CD4-positive, alpha-beta T cell treated with Interleukin-4 for 4 hours (primary cell): ENCODE results near the gene PTPN11.
"Not testable (repeated sequence)": the region's sequence is repeated elsewhere in the genome, so short reads cannot be mapped to it uniquely, and the experiment has no call there.

ENCODE experiments used
- DNase-seq: peaks from one replicate; pipeline ENCODE4 v3.0.0-alpha.2; 2020

PTPN11 gene

DNA sequence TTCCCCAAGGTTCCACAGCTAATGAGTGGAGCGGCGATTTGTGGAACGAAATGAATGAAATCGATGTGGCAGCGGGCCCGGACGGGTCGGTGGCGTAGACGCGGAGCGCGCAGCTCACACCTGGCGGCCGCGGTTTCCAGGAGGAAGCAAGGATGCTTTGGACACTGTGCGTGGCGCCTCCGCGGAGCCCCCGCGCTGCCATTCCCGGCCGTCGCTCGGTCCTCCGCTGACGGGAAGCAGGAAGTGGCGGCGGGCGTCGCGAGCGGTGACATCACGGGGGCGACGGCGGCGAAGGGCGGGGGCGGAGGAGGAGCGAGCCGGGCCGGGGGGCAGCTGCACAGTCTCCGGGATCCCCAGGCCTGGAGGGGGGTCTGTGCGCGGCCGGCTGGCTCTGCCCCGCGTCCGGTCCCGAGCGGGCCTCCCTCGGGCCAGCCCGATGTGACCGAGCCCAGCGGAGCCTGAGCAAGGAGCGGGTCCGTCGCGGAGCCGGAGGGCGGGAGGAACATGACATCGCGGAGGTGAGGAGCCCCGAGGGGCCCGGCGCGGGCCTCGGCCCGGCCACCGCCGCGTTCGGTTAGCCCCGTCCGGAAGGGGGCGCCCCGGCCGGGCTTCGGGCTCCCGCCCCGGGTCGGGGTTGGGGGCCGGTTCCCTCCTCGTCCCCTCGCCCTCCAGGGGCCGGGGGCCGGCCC is at the start of gene PTPN11:
TSS of gene PTPN11 (plus strand) at position 340 of the 689 bp plus-strand sequence. CDS start at position 505, 165 bp downstream.
- DNase-seq: peak; percentile 78

DNA sequence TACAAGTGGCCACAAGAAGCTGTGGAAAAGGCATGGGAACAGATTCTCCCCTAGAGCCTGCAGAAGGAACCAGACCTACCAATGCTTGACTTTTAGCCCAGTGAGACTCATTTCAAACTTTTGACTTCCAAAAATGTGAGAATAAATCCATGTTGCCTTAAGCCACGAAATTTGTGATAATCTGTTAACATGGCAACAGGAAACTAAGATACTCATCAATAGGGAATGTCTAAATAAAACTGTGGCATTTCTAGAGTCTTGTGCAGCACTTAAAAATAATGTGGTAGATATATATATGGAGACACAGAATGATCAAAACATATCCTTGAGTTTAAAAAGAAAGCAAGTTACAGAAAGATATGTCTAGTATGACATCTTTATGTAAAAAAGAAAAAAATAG is 48.5 kb upstream of the PTPN11 start:
- DNase-seq: no peak

DNA sequence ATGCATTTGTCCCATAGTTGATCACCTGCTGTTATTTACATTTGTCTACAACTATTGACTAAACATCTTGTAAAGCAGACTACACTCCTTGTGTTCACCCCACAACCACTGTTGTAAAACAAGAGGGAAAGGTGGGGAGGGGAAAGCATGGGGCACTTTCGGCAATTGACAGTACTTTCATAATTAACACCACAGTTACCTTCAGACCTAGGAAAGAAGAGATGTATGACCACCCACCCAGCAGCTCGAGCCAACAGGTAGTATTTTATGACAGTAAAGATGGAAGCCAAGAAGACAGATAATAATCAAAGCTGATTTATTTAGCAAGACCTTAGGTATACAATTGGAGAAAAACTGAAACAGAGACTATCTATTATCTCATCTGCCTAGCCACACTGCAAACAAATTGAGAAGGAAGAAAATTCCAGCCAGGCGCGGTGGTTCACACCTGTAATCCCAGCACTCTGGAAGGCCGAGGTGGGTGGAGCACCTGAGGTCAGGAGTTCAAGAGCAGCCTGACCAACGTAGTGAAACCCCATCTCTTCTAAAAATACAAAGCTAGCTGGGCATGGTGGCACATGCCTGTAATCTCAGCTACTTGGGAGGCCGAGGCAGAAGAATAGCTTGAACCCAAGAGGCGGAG is 47.8 kb upstream of the PTPN11 start:
- no peak for DNase-seq

DNA sequence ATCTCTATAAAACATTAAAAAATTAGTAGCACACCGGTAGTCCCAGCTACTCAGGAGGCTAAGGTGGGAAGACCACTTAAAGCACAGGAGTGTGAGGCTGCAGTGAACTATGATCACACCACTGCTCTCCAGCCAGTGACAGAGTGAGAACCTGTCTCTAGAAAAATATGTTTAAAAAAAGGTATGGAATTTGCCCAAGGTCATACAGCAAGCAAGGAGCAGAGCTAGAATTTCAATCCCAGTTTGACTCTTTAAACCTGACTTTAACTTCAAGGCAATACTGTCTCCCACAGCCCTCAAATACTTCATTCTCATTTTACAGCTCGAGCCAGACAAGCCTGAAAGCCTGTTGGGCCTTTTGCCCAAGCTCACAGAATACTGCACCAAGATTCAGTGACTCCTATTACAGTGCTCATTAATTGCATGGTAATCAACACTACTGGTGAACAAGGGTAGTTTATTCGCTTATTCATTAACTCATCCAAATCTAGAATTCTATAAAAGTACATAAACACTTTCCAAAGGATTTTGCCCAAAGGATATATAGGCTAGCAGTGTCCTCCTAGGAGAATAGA is 44.5 kb upstream of the PTPN11 start:
- no peak for DNase-seq

- DNase-seq: no peak
Observed at GRCh38 chr12:112375105-112375504, 43.6 kb upstream of the PTPN11 start.

GRCh38 chr12:112380663-112381405 is 37.9 kb upstream of the PTPN11 start:
- no peak for DNase-seq

DNA sequence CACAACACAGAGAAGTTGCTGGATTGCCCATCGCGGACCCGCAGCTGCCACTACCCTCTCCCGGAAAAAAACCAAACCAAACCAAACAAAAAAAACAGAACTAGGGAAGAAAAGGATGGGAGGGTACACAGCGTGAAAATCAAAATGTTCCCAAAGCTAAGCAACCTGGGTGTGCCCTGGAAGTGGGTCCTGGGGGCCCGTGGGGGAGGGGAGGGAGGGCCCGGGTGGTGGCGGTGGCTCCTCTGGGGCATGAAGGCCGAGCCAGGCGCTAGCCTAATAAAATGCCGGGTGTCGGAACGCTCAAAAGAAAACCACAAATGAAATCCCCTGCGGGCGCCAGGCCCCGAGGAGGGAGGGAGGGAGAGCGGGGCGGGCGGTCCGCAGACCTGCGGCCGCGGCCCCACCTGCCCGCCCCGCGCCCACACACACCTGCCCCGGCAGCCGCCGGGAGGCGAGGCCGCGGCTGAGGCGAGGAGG is 37.3 kb upstream of the PTPN11 start:
- peak; percentile 29 for DNase-seq

DNA sequence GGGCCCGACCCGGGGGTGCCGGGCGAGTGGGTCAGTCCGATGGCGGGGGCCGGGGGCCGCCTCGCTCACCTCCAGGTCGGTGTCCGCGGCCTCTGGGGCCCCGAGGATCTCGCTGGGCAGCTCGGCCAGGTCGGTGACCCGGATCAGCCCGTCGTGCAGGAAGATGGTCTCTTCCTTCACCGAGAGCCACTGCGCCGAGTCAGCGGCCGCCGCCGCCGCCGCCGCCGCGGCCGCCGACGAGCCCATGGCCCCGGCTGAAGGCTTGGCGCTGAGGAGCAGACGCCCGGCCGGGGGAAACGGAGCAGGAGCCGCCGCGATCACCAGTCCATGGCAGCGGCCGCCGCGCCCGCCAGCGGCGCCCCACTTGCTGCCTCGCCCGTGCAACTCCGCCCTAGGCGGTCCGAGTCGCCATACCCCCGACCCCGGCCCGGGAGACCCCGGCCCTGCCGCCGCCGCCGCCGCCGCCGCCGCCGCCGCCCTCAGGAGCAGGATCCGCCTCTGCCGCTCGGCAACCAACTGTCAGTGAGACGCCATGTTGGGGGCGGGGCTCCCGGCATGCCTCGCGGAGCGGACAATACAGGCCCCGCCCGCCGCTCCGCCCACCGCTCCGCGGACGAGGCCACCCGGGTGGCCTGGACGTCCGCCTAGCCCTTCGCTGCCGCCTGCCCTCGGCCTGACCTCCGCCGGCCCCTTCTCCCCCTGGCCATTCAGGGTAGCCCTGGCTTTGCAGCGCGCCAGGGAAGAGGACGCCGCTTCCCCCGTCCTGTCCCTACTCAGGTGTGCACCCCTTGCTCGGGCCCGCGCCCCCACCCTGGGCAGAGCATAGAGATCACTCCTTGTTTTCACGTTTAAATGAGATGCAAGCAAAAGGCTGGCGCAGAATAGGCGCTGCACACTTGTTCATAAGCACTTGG is 36.6 kb upstream of the PTPN11 start, which contains the start of gene HECTD4:
TSS of gene HECTD4 (minus strand) at position 549 of the 914 bp plus-strand sequence. CDS start at position 246, 303 bp downstream.
- DNase-seq: peak; percentile 84

GRCh38 chr12:112382866-112383265 is 35.9 kb upstream of the PTPN11 start:
- no peak for DNase-seq

DNA sequence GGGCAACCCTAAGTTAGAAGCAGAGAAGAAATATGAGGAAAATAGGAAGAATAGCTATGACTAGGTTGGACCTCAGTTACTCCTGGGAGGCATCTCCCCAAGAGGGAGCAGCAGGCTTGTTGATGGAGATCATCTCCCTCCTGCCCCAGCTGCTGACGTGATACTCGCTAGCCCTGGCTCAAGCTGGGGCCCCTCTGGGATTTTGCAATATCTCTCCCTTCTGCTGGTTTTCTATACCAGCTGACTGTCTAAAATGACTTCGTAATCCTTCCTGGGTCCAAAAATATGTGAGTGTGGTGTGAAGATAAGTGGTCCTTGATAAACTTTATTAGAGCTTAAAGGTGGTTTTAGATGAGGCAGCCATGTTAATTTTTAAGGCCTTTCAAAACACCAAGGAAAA is 32.0 kb upstream of the PTPN11 start:
- no peak for DNase-seq

DNA sequence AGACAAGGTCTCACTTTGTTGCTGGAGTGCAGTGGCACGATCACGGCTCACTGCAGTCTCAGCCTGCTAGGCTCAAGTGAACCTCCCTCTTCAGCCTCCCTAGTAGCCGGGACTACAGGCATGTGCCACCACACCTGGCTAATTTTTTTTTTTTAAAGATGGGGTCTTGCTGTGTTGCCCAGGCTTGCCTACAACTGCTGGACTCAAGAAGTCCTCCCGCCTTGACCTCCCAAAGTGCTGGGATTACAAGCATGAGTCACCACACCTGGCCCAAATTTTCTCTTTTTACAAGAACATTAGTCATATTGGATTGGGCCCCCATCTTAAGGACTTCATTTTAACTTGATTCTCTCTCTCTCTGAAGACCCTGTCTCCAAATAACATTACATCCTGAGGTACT is 29.5 kb upstream of the PTPN11 start:
- no peak for DNase-seq

GRCh38 chr12:112389922-112390654 is 28.7 kb upstream of the PTPN11 start:
- not testable (repeated sequence) for DNase-seq

- DNase-seq: no peak
Observed at GRCh38 chr12:112393328-112393727, 25.4 kb upstream of the PTPN11 start.

DNA sequence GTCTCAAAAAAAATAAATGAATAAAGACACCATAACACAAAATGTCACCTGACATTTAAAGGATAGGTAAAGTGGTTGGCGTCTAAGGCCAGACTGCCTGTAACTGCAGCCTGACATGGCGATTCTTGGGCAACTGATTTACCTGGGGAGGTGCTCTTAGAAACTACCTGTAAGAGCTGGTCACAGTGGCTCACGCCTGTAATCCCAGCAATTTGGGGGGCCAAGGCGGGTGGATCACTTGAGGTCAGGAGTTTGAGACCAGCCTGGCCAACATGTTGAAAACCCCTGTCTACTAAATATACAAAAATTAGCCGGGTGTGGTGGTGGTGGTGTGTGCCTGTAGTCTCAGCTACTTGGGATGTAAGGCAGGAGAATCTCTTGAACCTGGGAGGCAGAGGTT is 17.7 kb upstream of the PTPN11 start:
- DNase-seq: no peak

DNA sequence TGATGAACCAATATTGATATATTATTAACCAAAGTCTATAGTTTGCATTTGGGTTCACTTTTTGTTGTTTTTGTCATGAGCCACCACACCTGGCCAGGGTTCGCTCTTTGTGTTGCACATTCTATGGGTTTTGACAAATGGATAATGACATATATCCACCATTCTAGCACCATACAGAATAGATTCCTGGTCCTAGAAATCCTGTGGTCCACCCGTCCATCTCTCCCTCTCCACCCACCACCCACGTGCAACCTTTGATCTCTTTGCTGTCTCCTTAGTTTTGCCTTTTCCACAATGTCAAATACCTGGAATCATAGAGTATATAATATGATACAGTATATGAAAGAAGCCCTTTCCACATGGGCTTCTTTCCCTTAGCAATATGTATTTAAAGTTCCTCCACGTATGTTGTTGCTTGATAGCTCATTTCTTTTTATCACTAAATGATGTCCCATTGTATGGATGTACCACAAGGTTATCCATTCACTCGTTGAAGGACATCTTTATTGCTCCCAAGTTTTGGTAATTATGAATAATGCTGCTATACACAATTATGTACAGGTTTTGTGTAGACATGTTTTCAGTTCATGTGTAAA is 16.7 kb upstream of the PTPN11 start:
- DNase-seq: no peak

GRCh38 chr12:112406519-112407488 is 11.9 kb upstream of the PTPN11 start:
- no peak for DNase-seq

DNA sequence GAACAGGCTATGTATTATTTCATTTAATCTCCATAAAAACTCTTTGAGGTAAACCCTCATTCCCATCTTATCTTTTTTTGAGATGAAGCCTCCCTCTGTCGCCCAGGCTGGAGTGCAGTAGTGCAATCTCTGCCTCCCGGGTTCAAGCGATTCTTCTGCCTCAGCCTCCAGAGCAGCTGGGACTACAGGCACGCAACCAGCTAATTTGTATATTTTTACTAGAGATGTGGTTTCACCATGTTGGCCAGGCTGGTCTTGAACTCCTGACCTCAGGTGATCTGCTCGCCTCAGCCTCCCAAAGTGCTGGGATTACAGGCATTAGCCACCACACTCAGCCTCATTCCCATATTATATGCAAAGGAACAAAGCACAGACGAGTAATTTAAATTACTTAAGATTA is 11.1 kb upstream of the PTPN11 start:
- DNase-seq: not testable (repeated sequence)

DNA sequence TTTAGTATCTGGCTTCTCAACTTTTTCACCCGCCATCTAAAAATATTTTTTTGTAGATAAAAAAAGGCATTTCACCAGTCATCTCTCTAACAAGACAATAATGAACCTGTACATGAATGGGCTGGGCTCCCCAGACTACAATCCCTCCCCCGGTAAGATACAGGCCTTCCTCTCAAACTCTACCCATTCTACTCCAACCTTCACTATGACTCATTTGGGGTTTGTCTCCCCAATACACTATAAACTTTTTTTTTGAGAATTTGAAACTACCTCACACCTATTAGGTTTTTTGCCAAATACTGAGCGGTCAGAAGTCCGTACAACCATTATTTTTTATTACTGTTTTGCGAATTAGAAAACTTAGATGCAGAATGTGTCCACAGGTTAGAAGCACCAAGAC is 10.1 kb upstream of the PTPN11 start:
- DNase-seq: peak; percentile 65

DNA sequence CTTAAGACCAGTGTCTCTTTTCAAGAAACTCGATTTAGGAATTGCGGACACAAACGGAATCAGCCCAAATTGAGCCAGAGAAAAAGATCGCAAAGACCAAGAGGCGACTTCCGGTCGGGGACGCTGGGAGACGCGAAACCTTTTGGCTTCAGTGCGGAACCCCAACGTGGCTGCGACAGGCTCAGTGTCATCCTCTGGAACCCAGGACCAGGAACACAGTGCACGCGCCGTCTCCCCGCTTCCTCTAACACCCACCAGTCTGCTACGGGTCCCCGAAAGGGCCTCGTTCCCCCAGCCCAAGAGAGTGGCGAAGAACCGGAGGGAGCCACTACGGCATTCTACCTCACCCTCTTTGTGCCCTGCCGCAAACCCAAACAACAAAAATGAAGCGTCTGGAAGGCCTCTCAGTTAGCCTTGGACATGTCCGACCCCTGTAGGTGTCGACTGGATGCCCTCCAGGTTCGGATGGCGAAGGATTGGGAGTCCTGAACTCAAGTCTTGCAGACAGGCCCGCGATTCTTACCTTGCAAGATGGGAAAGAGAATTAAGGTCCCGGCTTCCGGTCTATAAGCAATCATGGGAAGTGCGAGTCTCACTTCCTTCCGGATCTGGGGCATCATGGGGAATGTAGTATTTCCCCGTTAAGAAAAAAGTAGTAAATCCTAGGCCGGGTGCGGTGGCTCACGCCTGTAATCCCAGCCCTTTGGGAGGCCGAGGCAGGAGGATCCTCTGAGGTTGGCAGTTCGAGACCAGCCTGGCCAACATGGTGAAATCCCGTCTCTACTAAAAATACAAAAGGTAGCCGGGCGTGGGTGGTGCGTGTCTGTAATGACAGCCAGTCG is 9.5 kb upstream of the PTPN11 start, which contains the start of gene RPL6:
TSS of gene RPL6 (minus strand) at position 542 of the 842 bp plus-strand sequence. CDS start 949 bp downstream, outside the sequence.
- peak; percentile 90 for DNase-seq
